Measurements from ENCODE around the gene ITPR3.

The ITPR3 gene

DNA sequence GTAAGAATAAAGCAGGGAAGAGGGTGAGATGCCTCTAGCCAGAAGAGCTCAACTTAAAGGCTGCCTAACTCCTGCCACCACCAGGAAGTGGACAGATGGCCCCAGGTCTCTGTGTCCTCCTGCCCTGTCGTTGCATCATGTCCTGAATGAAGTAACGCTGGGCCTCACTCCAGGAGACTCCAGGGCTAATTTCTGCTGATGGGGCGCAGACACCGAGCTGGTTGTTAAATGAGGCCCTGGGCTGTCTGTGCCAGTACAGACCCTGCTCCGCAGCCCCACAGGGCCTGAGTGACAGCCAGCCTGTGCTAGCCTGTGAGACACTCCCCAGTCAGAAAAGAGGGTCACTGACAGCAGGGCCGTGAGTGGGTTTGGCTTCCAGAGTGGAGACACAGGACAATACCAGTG lies 119.1 kb downstream of the ITPR3 start:
- DNase-seq = no peak

DNA sequence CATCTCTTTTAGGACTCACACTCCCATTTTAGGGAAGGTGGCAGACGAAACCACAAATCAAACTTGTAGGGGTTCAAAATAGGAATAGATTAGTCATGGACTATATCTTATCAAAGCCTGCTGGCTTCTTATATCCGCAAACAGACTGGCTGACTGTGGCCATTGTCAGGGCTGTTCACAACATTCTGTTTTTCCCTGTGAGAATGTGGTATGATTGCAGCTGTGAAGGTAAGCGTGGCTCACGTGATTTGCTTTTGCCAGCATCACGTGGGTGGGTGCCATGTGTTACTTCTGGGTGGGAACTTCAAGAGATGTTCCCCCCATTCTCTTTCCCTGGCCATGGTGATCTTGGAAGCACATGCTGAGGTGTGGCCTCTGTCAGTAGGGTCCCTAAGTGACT lies 119.7 kb downstream of the ITPR3 start:
- no peak for DNase-seq

- no peak for DNase-seq
Observed at GRCh38 chr6:33742092-33742491, 121.0 kb downstream of the ITPR3 start.

GRCh38 chr6:33742837-33743236 lies 121.7 kb downstream of the ITPR3 start:
- DNase-seq = no peak

DNA sequence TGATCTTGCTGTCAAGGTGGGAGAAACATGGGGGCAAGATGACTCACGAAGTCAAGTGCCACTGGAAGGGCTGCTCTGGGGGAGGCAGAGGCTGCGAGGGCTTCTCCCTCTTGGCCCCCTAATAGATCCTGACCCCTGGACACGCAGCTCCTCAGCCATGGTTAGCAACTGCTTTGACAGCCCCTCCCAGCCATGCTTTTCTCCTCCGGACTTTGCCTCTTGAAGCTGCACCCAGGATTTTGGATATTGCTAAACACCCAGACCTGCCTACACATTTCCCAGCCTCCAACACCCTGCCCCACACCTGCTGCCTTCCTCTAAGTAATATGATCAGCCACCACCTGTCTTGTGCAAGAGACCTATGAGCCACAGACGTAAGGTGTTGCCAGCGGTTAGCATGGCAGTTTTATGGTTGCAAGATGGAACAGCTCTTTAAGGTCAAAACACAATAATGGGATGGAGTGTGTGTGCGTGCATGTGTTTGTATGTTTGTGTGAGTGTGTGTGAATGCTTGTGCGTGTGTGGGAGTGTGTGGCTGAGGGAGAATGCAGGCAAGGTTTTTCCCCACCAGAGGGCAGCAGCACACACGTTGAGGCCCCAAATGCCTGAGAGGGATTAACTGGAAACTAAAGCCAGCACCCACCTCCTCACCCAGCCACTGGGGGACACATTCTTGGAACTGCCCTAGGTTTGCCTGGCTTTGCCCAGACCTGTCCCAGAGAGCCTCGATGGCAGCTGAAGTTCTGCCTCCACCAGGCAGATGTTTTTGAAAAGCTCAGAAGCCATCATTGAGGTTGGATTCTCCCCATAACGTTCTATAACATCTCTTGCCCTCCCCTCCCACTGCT lies 123.1 kb downstream of the ITPR3 start:
- peak; percentile 35 for DNase-seq

GRCh38 chr6:33744895-33745546 lies 123.9 kb downstream of the ITPR3 start:
- DNase-seq = no peak

- no peak for DNase-seq
Observed at GRCh38 chr6:33745548-33745947, 124.4 kb downstream of the ITPR3 start.

All from NCI-H1436 treated with DMSO at 0.1 percent for 48 hours (cell line).